GM12872 (cell line): Measurements from ENCODE around the gene WDR31.

Experiments used
- TF ChIP-seq, protein P1 (sequence below): IDR thresholded peaks from 3 replicates; pipeline ENCODE4 v1.5.1; 2011; ENCODE audit warnings: low read depth, mild to moderate bottlenecking, low read length, moderate library complexity; ENCODE audit not compliant: insufficient read depth

Gene WDR31

GRCh38 chr9:113340011-113340699 is at the start of gene WDR31:
WDR31 (minus strand) TSS chr9:113340275; CDS start chr9:113332022, 8,253 bp downstream.
- TF ChIP-seq, protein P1, sequence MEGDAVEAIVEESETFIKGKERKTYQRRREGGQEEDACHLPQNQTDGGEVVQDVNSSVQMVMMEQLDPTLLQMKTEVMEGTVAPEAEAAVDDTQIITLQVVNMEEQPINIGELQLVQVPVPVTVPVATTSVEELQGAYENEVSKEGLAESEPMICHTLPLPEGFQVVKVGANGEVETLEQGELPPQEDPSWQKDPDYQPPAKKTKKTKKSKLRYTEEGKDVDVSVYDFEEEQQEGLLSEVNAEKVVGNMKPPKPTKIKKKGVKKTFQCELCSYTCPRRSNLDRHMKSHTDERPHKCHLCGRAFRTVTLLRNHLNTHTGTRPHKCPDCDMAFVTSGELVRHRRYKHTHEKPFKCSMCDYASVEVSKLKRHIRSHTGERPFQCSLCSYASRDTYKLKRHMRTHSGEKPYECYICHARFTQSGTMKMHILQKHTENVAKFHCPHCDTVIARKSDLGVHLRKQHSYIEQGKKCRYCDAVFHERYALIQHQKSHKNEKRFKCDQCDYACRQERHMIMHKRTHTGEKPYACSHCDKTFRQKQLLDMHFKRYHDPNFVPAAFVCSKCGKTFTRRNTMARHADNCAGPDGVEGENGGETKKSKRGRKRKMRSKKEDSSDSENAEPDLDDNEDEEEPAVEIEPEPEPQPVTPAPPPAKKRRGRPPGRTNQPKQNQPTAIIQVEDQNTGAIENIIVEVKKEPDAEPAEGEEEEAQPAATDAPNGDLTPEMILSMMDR, result no peak

DNA sequence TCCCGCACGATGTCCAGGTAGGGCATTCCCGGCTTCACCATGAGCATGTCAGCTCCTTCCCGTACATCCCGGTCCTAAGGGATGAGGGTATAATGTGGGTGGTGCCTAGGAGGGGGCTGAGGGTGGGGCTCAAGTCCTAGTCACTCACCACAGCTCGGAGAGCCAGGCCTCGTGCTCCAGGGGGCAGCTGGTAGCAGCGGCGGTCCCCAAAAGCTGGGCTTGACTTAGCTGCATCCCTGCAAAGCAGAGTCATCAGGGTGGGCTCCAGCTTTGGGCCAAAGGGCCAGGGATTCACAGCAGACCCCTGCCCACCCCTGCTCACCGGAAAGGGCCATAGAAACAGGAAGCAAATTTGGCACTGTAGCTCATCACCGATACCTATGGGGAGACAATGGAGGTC is 49.4 kb upstream of the WDR31 start:
- TF ChIP-seq, protein P1, result no peak

- TF ChIP-seq, protein P1, result no peak
These were observed 48.8 kb upstream of the WDR31 start for GRCh38 chr9:113388833-113389232.

DNA sequence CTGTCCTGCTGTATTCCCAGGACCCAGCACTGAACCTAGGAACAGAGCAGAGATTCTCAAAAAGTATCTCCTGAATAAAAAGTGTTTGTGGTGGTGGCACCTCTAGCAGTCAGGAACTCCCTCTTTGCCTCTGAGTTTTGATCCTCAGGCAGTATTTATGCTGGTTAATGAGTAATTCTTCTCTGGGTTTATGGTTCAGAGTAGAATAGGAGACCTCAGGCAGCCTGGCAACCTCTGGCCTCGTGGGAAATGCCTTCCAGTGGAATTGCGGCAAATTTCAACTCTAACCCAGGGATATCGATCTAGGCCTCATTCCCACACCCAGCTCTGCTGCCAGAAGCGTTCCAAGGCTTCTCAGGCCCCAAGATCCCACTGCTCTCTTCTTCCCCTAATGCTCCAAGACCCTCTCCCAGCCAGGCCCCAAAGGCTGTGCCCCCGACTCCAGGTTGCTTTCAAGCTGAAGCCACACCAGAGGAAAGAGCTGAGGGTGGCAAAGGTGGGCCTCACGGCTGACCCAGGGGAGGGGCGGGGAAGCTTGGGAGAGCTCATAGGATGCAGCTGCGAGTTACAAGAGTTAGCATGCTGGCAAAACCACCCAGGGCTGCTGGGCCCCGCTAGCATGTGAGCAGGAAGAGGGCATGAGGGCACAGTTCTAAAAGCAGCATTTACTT is 47.6 kb upstream of the WDR31 start:
- TF ChIP-seq, protein P1, result no peak

GRCh38 chr9:113386571-113387393 is 46.7 kb upstream of the WDR31 start:
- TF ChIP-seq, protein P1, result no peak

- TF ChIP-seq, protein P1, result no peak
These were observed 41.9 kb upstream of the WDR31 start for GRCh38 chr9:113381909-113382411.

GRCh38 chr9:113380869-113381378 is 40.8 kb upstream of the WDR31 start:
- TF ChIP-seq, protein P1, result no peak
